Measurements from ENCODE around the gene CA5A. TPM values are rescaled to one million over a fixed set of nuclear protein-coding genes. Genes with fewer than 3 reads are reported as not detected.

Gene CA5A
- polyA plus RNA-seq, 2 of the 4 experiments (the other 2 are of a cell fraction): not detected

DNA sequence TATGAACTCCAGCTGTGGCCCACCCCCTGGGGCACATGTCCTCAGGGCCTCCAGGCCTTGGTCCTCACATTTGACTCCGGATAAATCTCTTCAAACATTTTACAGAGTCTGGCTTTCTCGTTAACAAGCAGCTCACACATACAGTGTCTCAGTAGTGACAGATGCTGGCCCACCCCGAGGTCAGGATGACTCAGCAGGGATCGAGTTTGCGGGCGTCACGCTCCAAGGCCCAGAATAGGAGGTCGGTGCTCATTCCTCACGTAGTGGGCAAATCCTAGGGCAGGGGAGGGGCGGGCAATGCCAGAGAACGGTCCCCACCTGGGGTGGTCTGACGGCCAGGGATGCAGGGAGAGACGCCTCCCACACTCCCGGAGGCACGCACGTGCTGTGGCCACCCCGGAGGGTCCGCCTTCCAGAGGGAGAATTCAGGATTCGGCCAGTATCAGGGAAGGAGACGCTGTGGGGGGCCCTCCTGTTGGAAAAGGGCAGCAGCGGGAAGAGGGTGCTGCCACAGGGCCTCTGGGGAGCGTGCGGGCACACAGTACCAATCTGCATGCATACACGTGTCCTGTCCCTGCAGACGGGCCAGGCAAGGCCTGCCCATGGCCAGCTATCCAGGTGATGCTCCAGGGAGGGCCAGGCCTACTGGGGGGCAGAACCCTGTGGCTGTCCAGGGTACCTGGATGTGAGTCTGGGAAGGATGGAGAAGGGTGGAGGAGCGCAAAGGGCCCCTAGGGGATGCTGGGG is 75.6 kb downstream of the CA5A start:
- Histone ChIP-seq H3K4me1 (peaks cover 57% of the 10 kb centered on the region), H3K27ac (peak overlapping the region; percentile 97 to 99), H3K9me3 (no peaks in the 10 kb centered on the region), H3K4me2 (peak overlapping the region; percentile 79), H3K4me3 (peak overlapping the region; percentile 77)
- ChIA-PET POLR2A (interaction anchor here (1.7 kb wide), 1 partner anchor 10 kb away, joined by 6 read pairs; no protein-coding TSS in a partner anchor), CTCF (interaction anchor here (6.3 to 15.7 kb wide), 2 partner anchors 12 to 78 kb away, joined by 68 to 269 read pairs; no protein-coding TSS in a partner anchor)
- under 1% methylated on average over 16 of the region's 26 CpGs for WGBS (ENCODE audit: missing lambda C conversion rate)
- no peak for FAIRE-seq
- peak; percentile 31 to 35 for ATAC-seq
- peak; percentile 27 to 82 for DNase-seq (ENCODE audit: low read depth in 1 of 2, low spot score in 1 of 2)
- peak; percentile 44 to 56; a peak in 4 of 5 replicates for TF ChIP-seq JUN (IDR thresholded peaks at IDR 0.05)
- TF ChIP-seq EHF (CRISPR knock-in tag; IDR thresholded peaks at IDR 0.05): no peak
- TF ChIP-seq CBX2 (IDR thresholded peaks at IDR 0.05; ENCODE audit: borderline replicate concordance, low read depth): no peak
- TF ChIP-seq, protein P1, sequence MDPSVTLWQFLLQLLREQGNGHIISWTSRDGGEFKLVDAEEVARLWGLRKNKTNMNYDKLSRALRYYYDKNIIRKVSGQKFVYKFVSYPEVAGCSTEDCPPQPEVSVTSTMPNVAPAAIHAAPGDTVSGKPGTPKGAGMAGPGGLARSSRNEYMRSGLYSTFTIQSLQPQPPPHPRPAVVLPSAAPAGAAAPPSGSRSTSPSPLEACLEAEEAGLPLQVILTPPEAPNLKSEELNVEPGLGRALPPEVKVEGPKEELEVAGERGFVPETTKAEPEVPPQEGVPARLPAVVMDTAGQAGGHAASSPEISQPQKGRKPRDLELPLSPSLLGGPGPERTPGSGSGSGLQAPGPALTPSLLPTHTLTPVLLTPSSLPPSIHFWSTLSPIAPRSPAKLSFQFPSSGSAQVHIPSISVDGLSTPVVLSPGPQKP (IDR thresholded peaks at IDR 0.05; ENCODE audit: low read depth, low read length): no peak
- TF ChIP-seq E2F6 (IDR thresholded peaks at IDR 0.05; ENCODE audit: borderline replicate concordance, low read depth): no peak
- no peak for TF ChIP-seq RARB (CRISPR knock-in tag; IDR thresholded peaks at IDR 0.05)
- 0 out of 2 replicates have a peak, but pooled peaks have one; percentile 3 for TF ChIP-seq BHLHE40 (IDR thresholded peaks at IDR 0.05; ENCODE audit: low read depth, low read length)
- TF ChIP-seq HMGXB4 (CRISPR knock-in tag; IDR thresholded peaks at IDR 0.05; ENCODE audit: borderline replicate concordance): no peak
- TF ChIP-seq RFX5 (IDR thresholded peaks at IDR 0.05): no peak
- TF ChIP-seq NPAS2 (CRISPR knock-in tag; IDR thresholded peaks at IDR 0.05; ENCODE audit: borderline replicate concordance): no peak
- no peak for TF ChIP-seq JUNB (IDR thresholded peaks at IDR 0.05)
- no peak for TF ChIP-seq ZFP36 (IDR thresholded peaks at IDR 0.05; ENCODE audit: borderline replicate concordance, partially characterized antibody)
- no peak for TF ChIP-seq ZSCAN20 (CRISPR knock-in tag; IDR thresholded peaks at IDR 0.05)
- TF ChIP-seq MYC (IDR thresholded peaks at IDR 0.05; ENCODE audit: borderline replicate concordance, low read length): peak; percentile 34; the same call in 1 of the 2 replicates
- no peak for TF ChIP-seq PHF8 (IDR thresholded peaks at IDR 0.05; ENCODE audit: borderline replicate concordance, low read depth)
- peak; percentile 65 for TF ChIP-seq NFE2L2 (conservative IDR thresholded peaks at IDR 0.05; ENCODE audit: low read length)
- no peak for TF ChIP-seq FOSB (CRISPR knock-in tag; IDR thresholded peaks at IDR 0.05)
- TF ChIP-seq EP300 (IDR thresholded peaks at IDR 0.05): peak in 1 of 2 experiments; percentile 38; a peak in 2 of 5 replicates
- TF ChIP-seq, protein P2, sequence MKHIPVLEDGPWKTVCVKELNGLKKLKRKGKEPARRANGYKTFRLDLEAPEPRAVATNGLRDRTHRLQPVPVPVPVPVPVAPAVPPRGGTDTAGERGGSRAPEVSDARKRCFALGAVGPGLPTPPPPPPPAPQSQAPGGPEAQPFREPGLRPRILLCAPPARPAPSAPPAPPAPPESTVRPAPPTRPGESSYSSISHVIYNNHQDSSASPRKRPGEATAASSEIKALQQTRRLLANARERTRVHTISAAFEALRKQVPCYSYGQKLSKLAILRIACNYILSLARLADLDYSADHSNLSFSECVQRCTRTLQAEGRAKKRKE (CRISPR knock-in tag; IDR thresholded peaks at IDR 0.05; ENCODE audit: low read depth): no peak
- no peak for TF ChIP-seq HOXB5 (CRISPR knock-in tag; IDR thresholded peaks at IDR 0.05)
- no peak for TF ChIP-seq ZNF302 (CRISPR knock-in tag; IDR thresholded peaks at IDR 0.05)
- TF ChIP-seq HDAC2 (IDR thresholded peaks at IDR 0.05): no peak
- TF ChIP-seq SMC3 (IDR thresholded peaks at IDR 0.05): no peak
- no peak for TF ChIP-seq MAZ (IDR thresholded peaks at IDR 0.05; ENCODE audit: borderline replicate concordance, low read depth, low read length)
- TF ChIP-seq MAFK (IDR thresholded peaks at IDR 0.05; ENCODE audit: partially characterized antibody): peak; percentile 88
- no peak for TF ChIP-seq HOXB13 (CRISPR knock-in tag; IDR thresholded peaks at IDR 0.05; ENCODE audit: low read depth)
- no peak for TF ChIP-seq POLR2A (IDR thresholded peaks at IDR 0.05; ENCODE audit: low read length)
- no peak for TF ChIP-seq KDM1A (IDR thresholded peaks at IDR 0.05; ENCODE audit: low read depth)
- no peak for TF ChIP-seq HES2 (IDR thresholded peaks at IDR 0.05)
- TF ChIP-seq RNF2 (IDR thresholded peaks at IDR 0.05; ENCODE audit: borderline replicate concordance, low read depth): no peak
- 0 out of 2 replicates have a peak, but pooled peaks have one; percentile 23 for TF ChIP-seq FOSL2 (IDR thresholded peaks at IDR 0.05)
- peak; percentile 74 for TF ChIP-seq FOSL2 (CRISPR knock-in tag; IDR thresholded peaks at IDR 0.05)
- no peak; the same call in 1 of the 2 replicates for TF ChIP-seq POLR2AphosphoS2 (conservative IDR thresholded peaks at IDR 0.05; ENCODE audit: low read length)
- TF ChIP-seq, protein P3, sequence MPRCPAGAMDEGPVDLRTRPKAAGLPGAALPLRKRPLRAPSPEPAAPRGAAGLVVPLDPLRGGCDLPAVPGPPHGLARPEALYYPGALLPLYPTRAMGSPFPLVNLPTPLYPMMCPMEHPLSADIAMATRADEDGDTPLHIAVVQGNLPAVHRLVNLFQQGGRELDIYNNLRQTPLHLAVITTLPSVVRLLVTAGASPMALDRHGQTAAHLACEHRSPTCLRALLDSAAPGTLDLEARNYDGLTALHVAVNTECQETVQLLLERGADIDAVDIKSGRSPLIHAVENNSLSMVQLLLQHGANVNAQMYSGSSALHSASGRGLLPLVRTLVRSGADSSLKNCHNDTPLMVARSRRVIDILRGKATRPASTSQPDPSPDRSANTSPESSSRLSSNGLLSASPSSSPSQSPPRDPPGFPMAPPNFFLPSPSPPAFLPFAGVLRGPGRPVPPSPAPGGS (IDR thresholded peaks at IDR 0.05): 0 out of 3 replicates have a peak, but pooled peaks have one; percentile 19
- TF ChIP-seq ZC3H11A (IDR thresholded peaks at IDR 0.05): no peak

Measured in A549 (cell line).